Naive B cell (primary cell): ENCODE data around the gene SLC38A6. TPM values are rescaled to one million over a fixed set of nuclear protein-coding genes. Genes with fewer than 3 reads are reported as not detected.
"Not testable (repeated sequence)": the region's sequence is repeated elsewhere in the genome, so short reads cannot be mapped to it uniquely, and the experiment has no call there.

ENCODE experiments used
- ATAC-seq, 2 donors: fragments of 150-1000 bp; cut with Tn5 transposase; 2 replicates each; pipeline ENCODE4 v1.10.0; 2021; ENCODE audit warnings: low read depth in 2 of 2, mild to moderate bottlenecking in 2 of 2, moderate library complexity in 2 of 2
- DNase-seq: peaks from one replicate; pipeline ENCODE4 v3.0.0; 2022
- H3K27ac Mint-ChIP-seq, 6 donors: one replicate each; pipeline ENCODE4 v1.8.0; 2020 to 2022; ENCODE audit warnings: mild to moderate bottlenecking in 6 of 6, mixed read lengths in 6 of 6, moderate library complexity in 5 of 6, inconsistent platforms in 2 of 6
- H3K27me3 Mint-ChIP-seq, 3 donors: one replicate each; pipeline ENCODE4 v1.8.0; 2021 to 2022; ENCODE audit warnings: mixed read lengths in 3 of 3, mild to moderate bottlenecking in 1 of 3
- H3K36me3 Mint-ChIP-seq, 2 donors: one replicate each; pipeline ENCODE4 v1.8.0; 2020 to 2022; ENCODE audit warnings: mixed read lengths in 2 of 2, inconsistent platforms in 1 of 2, mild to moderate bottlenecking in 1 of 2
- H3K4me1 Mint-ChIP-seq, 3 donors: one replicate each; pipeline ENCODE4 v1.8.0; 2020 to 2022; ENCODE audit warnings: mixed read lengths in 3 of 3, inconsistent platforms in 1 of 3, mild to moderate bottlenecking in 1 of 3, moderate library complexity in 1 of 3
- H3K4me3 Mint-ChIP-seq, 8 donors: one replicate each; pipeline ENCODE4 v1.8.0; 2020 to 2022; ENCODE audit warnings: mild to moderate bottlenecking in 8 of 8, mixed read lengths in 8 of 8, moderate library complexity in 8 of 8, inconsistent platforms in 2 of 8
- H3K9me3 Mint-ChIP-seq, 7 donors: one replicate each; pipeline ENCODE4 v1.8.0; 2020 to 2022; ENCODE audit warnings: mixed read lengths in 7 of 7, mild to moderate bottlenecking in 5 of 7, inconsistent platforms in 2 of 7, moderate library complexity in 1 of 7
- polyA plus RNA-seq, 6 donors: library from polyadenylated mRNA; unstranded; fragments of 300-500 nt; fragmentation: Illumina TruSeq; gene quantifications; one replicate each; pipeline ENCODE4 v1.2.3, GENCODE V29; 2021; ENCODE audit warnings: low read depth in 6 of 6

The SLC38A6 gene
- polyA plus RNA-seq, 6 donors from 2014 or later: 3.6 to 10.1 (median 7.0) TPM

- Mint-ChIP-seq H3K27ac (no peak overlapping the region), H3K9me3 (peaks cover 0 to 4% (median 0%) of the 10 kb centered on the region in 7 donors), H3K36me3 (peaks cover 0 to 4% of the 10 kb centered on the region in 2 donors), H3K27me3 (no peaks in the 10 kb centered on the region), H3K4me1 (peaks cover 0 to 6% (median 0%) of the 10 kb centered on the region in 3 donors), H3K4me3 (no peak overlapping the region)
- ATAC-seq (no peak), DNase-seq (no peak)
These were observed 97.1 kb downstream of the SLC38A6 start for GRCh38 chr14:61077951-61078720.

DNA sequence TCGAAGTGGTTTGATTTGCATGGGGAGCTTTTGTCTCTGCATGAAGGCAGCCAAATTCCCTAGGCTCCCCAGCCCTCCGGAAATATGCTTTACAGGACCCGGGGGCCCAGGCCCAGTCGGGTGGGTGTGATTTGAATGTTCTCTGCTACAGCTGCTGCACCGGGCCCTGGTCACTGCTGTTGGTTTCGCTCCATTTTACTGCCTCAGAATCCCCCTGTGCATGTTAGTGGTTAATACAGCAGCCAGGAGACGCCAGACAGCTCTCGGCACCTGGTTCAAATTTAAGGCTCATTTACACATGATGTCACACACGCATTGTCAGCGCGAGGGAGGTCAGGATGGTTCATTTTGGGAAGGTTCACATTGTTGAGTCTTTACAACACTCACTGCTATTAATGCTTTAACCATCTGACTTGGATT is 99.6 kb downstream of the SLC38A6 start:
- Mint-ChIP-seq H3K27ac (no peak overlapping the region), H3K27me3 (no peaks in the 10 kb centered on the region), H3K9me3 (peaks cover 0 to 11% (median 2%) of the 10 kb centered on the region in 7 donors), H3K4me3 (no peak overlapping the region), H3K36me3 (peaks cover 18 to 25% of the 10 kb centered on the region in 2 donors), H3K4me1 (no peaks in the 10 kb centered on the region)
- ATAC-seq (peak in 1 of 2 donors; percentile 32), DNase-seq (no peak)

- Mint-ChIP-seq H3K27me3 (no peaks in the 10 kb centered on the region), H3K4me3 (no peak overlapping the region), H3K9me3 (peaks cover 0 to 19% (median 5%) of the 10 kb centered on the region in 7 donors), H3K4me1 (no peaks in the 10 kb centered on the region), H3K27ac (no peak overlapping the region), H3K36me3 (peaks cover 20 to 23% of the 10 kb centered on the region in 2 donors)
- no peak for ATAC-seq
- no peak for DNase-seq
These were observed 107.0 kb downstream of the SLC38A6 start for GRCh38 chr14:61088081-61088480.

GRCh38 chr14:61089126-61089750 is 108.2 kb downstream of the SLC38A6 start:
- Mint-ChIP-seq H3K4me1 (no peaks in the 10 kb centered on the region), H3K36me3 (peaks cover 12 to 16% of the 10 kb centered on the region in 2 donors), H3K27me3 (no peaks in the 10 kb centered on the region), H3K9me3 (peaks cover 0 to 19% (median 5%) of the 10 kb centered on the region in 7 donors), H3K27ac (no peak overlapping the region), H3K4me3 (no peak overlapping the region)
- no peak for ATAC-seq
- no peak for DNase-seq

DNA sequence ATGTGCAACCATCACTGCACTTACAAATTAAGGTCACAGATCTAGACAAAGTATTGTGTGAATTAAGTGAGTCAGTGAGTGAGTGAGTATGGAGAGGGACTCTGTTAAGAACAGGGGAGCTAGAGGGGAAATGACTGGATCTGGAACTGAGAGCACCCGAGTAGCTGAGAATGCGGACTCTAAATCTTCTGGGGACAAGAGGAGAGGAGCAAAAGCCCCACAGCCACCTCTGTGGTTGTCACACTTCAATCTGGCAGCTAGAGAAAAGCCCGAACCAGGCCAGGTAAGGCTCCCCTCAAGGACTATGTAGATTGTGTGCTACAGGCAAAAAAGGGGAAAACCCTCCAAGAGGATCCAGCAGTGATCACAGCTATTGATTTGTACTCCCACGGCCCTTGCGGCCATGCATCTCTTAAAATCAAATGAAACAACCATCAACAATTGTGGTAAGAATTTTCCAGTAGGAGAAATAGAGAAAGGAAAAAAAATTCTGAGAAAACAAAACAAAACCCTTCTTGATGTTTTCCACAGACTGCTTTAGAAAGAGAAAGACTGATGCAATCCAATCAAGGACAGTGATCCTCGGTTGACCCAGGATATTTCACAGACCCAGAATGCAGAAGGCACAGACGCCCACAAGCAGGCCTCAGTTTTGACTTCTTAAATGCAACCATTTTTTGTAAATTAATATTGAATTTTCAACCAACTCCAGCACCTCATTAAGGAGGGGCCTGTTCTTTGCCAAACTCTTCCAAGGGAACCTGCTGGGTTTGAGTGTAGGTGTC is 109.6 kb downstream of the SLC38A6 start:
- Mint-ChIP-seq H3K4me1 (no peaks in the 10 kb centered on the region), H3K9me3 (peaks cover 0 to 8% (median 2%) of the 10 kb centered on the region in 7 donors), H3K27ac (no peak overlapping the region), H3K36me3 (peaks cover 2 to 3% of the 10 kb centered on the region in 2 donors), H3K4me3 (peak overlapping the region in 1 of 8 donors; percentile 76), H3K27me3 (no peaks in the 10 kb centered on the region)
- DNase-seq: no peak
- no peak for ATAC-seq

- Mint-ChIP-seq H3K4me1 (no peaks in the 10 kb centered on the region), H3K27ac (no peak overlapping the region), H3K9me3 (peaks cover 0 to 5% (median 0%) of the 10 kb centered on the region in 7 donors), H3K36me3 (peaks cover 1 to 3% of the 10 kb centered on the region in 2 donors), H3K4me3 (no peak overlapping the region), H3K27me3 (no peaks in the 10 kb centered on the region)
- DNase-seq (no peak), ATAC-seq (no peak)
These were observed 110.7 kb downstream of the SLC38A6 start for GRCh38 chr14:61091657-61092273.

GRCh38 chr14:61098096-61098495 is 117.1 kb downstream of the SLC38A6 start:
- Mint-ChIP-seq H3K9me3 (peaks cover 0 to 11% (median 4%) of the 10 kb centered on the region in 7 donors), H3K36me3 (peaks cover 11 to 17% of the 10 kb centered on the region in 2 donors)
- not testable (repeated sequence) for ATAC-seq, H3K4me1 Mint-ChIP-seq, H3K4me3 Mint-ChIP-seq, H3K27ac Mint-ChIP-seq, DNase-seq, H3K27me3 Mint-ChIP-seq

DNA sequence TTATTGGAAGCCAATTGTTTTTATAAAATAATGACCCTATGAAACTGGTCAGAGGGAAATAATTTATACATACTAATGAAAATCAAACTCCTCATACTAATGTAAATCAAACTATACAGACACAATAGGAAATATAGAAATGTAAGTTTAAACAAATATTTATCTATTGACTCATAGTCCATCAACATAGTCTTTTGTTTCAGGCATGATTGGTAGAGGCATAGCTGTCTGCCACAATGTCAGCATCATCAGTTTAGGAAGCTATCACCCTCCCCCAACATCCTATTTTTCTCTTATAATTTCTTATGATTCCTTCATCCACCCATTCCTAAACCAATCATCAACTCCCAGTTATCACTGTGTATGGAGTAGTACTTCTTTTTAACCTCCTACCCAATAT is 117.7 kb downstream of the SLC38A6 start:
- H3K36me3 Mint-ChIP-seq: peaks cover 11 to 17% of the 10 kb centered on the region in 2 donors
- no peak overlapping the region for H3K4me3 Mint-ChIP-seq
- peaks cover 0 to 11% (median 4%) of the 10 kb centered on the region in 7 donors for H3K9me3 Mint-ChIP-seq
- peaks cover 0 to 1% (median 0%) of the 10 kb centered on the region in 3 donors for H3K4me1 Mint-ChIP-seq
- ATAC-seq: no peak
- H3K27ac Mint-ChIP-seq: no peak overlapping the region
- H3K27me3 Mint-ChIP-seq: no peaks in the 10 kb centered on the region
- no peak for DNase-seq

GRCh38 chr14:61099216-61099835 is 118.3 kb downstream of the SLC38A6 start:
- DNase-seq (no peak), ATAC-seq (no peak)
- peaks cover 0 to 11% (median 4%) of the 10 kb centered on the region in 7 donors for H3K9me3 Mint-ChIP-seq
- H3K4me1 Mint-ChIP-seq: peaks cover 0 to 1% (median 0%) of the 10 kb centered on the region in 3 donors
- no peak overlapping the region for H3K27ac Mint-ChIP-seq
- H3K4me3 Mint-ChIP-seq: no peak overlapping the region
- H3K36me3 Mint-ChIP-seq: peaks cover 11 to 17% of the 10 kb centered on the region in 2 donors
- H3K27me3 Mint-ChIP-seq: no peaks in the 10 kb centered on the region

GRCh38 chr14:61101803-61102548 is 120.9 kb downstream of the SLC38A6 start:
- Mint-ChIP-seq H3K27me3 (no peaks in the 10 kb centered on the region), H3K27ac (no peak overlapping the region), H3K9me3 (peaks cover 0 to 9% (median 3%) of the 10 kb centered on the region in 7 donors), H3K4me1 (peaks cover 0 to 1% (median 0%) of the 10 kb centered on the region in 3 donors), H3K4me3 (no peak overlapping the region), H3K36me3 (peaks cover 6 to 14% of the 10 kb centered on the region in 2 donors)
- DNase-seq (no peak), ATAC-seq (no peak)
